Activated CD8-positive, alpha-beta memory T cell treated with anti-CD3 and anti-CD28 coated beads for 36 hours (primary cell): Measurements from ENCODE around the gene NHSL2. TPM values are rescaled to one million over a fixed set of nuclear protein-coding genes. Genes with fewer than 3 reads are reported as not detected.

Experiments used
- CTCF ChIA-PET: fragments of 350-600 bp; sonication (Branson Sonifier 250); formaldehyde crosslinking; loops from one replicate; lab custom pipeline; 2021; ENCODE audit warnings: antibody characterized with exemption; lab: Charles Lee
- POLR2A ChIA-PET: fragments of 350-600 bp; sonication (Branson Sonifier 250); formaldehyde crosslinking; loops from one replicate; lab custom pipeline; 2021; ENCODE audit warnings: antibody characterized with exemption; lab: Charles Lee
- total RNA-seq, 2 experiments: library from RNA; stranded (reverse); gene quantifications; one replicate each; pipeline ENCODE4 v1.2.3, GENCODE V29; 2021

NHSL2 gene
- total RNA-seq, 2 experiments from 2014 or later, result 0.31 to 0.34 TPM

- POLR2A ChIA-PET, result no interaction called here
- CTCF ChIA-PET, result no interaction called here
Measured at GRCh38 chrX:72083291-72083690, 172.6 kb downstream of the NHSL2 start.

GRCh38 chrX:72084114-72084513 is 173.5 kb downstream of the NHSL2 start:
- CTCF ChIA-PET, result no interaction called here

GRCh38 chrX:72086995-72087394 is 176.3 kb downstream of the NHSL2 start:
- ChIA-PET CTCF (no interaction called here), POLR2A (no interaction called here)

More at GRCh38 chrX:72084114-72084513, 173.5 kb downstream of the NHSL2 start:
- POLR2A ChIA-PET, result no interaction called here

- POLR2A ChIA-PET, result no interaction called here
Measured at GRCh38 chrX:72088761-72089160, 178.1 kb downstream of the NHSL2 start.

GRCh38 chrX:72089254-72089653 is 178.6 kb downstream of the NHSL2 start:
- ChIA-PET POLR2A (no interaction called here), CTCF (no interaction called here)

More at GRCh38 chrX:72088761-72089160, 178.1 kb downstream of the NHSL2 start:
- CTCF ChIA-PET, result no interaction called here

GRCh38 chrX:72094894-72095293 is 184.2 kb downstream of the NHSL2 start:
- CTCF ChIA-PET, result interaction anchor here (1.7 kb wide), 1 partner anchor 77 kb away, joined by 4 read pairs; no protein-coding TSS in a partner anchor
- POLR2A ChIA-PET, result no interaction called here

GRCh38 chrX:72095370-72095769 is 184.7 kb downstream of the NHSL2 start:
- CTCF ChIA-PET, result interaction anchor here (1.7 kb wide), 1 partner anchor 77 kb away, joined by 4 read pairs; no protein-coding TSS in a partner anchor
- POLR2A ChIA-PET, result no interaction called here

- ChIA-PET CTCF (no interaction called here), POLR2A (no interaction called here)
Measured at GRCh38 chrX:72097098-72097497, 186.5 kb downstream of the NHSL2 start.

GRCh38 chrX:72100051-72100755 is 189.6 kb downstream of the NHSL2 start:
- CTCF ChIA-PET, result no interaction called here
- POLR2A ChIA-PET, result no interaction called here

- ChIA-PET CTCF (no interaction called here), POLR2A (no interaction called here)
Measured at GRCh38 chrX:72100824-72101351, 190.2 kb downstream of the NHSL2 start.

GRCh38 chrX:72101597-72102037 is 191.0 kb downstream of the NHSL2 start:
- CTCF ChIA-PET, result no interaction called here
- POLR2A ChIA-PET, result interaction anchor here (0.6 kb wide), 1 partner anchor 912 kb away, joined by 3 read pairs; no protein-coding TSS in a partner anchor

- ChIA-PET CTCF (no interaction called here), POLR2A (no interaction called here)
Measured at GRCh38 chrX:72102126-72102525, 191.5 kb downstream of the NHSL2 start.

- ChIA-PET POLR2A (no interaction called here), CTCF (no interaction called here)
Measured at GRCh38 chrX:72102760-72103159, 192.1 kb downstream of the NHSL2 start.

- ChIA-PET POLR2A (no interaction called here), CTCF (interaction anchor here (0.9 to 1.1 kb wide), 2 partner anchors 19 to 85 kb away, joined by 3 read pairs; no protein-coding TSS in a partner anchor)
Measured at GRCh38 chrX:72105436-72105835, 194.8 kb downstream of the NHSL2 start.

- CTCF ChIA-PET, result no interaction called here
- POLR2A ChIA-PET, result no interaction called here
Measured at GRCh38 chrX:72107320-72107719, 196.7 kb downstream of the NHSL2 start.

GRCh38 chrX:72107841-72108595 is 197.4 kb downstream of the NHSL2 start:
- POLR2A ChIA-PET, result no interaction called here

GRCh38 chrX:72108666-72109065 is 198.0 kb downstream of the NHSL2 start:
- CTCF ChIA-PET, result no interaction called here
- POLR2A ChIA-PET, result no interaction called here

More at GRCh38 chrX:72107841-72108595, 197.4 kb downstream of the NHSL2 start:
- CTCF ChIA-PET, result no interaction called here

- ChIA-PET CTCF (interaction anchor here (0.7 kb wide), 1 partner anchor 18 kb away, joined by 3 read pairs; no protein-coding TSS in a partner anchor), POLR2A (no interaction called here)
Measured at GRCh38 chrX:72110051-72110875, 199.6 kb downstream of the NHSL2 start.
